ENCODE results near the gene PRSS38. TPM values are rescaled to one million over a fixed set of nuclear protein-coding genes. Genes with fewer than 3 reads are reported as not detected.

Gene PRSS38
- polyA plus RNA-seq, 1 donor (not counting 4 experiments of a cell fraction or from before 2014, with no cell fraction given), result not detected

GRCh38 chr1:227790034-227790400 is 25.5 kb upstream of the PRSS38 start:
- Histone ChIP-seq H3K27me3 (ENCODE audit: control insufficient read depth, extremely low read depth, insufficient read depth, low read length) (peaks cover 10% of the 10 kb centered on the region), H3K9me3 (ENCODE audit: control insufficient read depth, low read depth, low read length) (no peaks in the 10 kb centered on the region), H3K4me1 (ENCODE audit: control insufficient read depth, extremely low read depth, insufficient read depth, low read length) (peaks cover 9% of the 10 kb centered on the region), H3K4me3 (ENCODE audit: control insufficient read depth in 2 of 3, extremely low read depth in 1 of 3, insufficient read depth in 2 of 3, low read depth in 1 of 3, low read length in 3 of 3) (no peak overlapping the region), H4K20me1 (ENCODE audit: control insufficient read depth, extremely low read depth, insufficient read depth, low read length) (no peaks in the 10 kb centered on the region), H3K79me2 (ENCODE audit: control insufficient read depth, insufficient read depth, low read length) (no peaks in the 10 kb centered on the region), H3K36me3 (ENCODE audit: control insufficient read depth in 2 of 2, extremely low read depth in 1 of 2, insufficient read depth in 2 of 2, low read length in 2 of 2) (no peaks in the 10 kb centered on the region), H3K9me1 (ENCODE audit: control insufficient read depth, extremely low read depth, insufficient read depth, low read length) (no peaks in the 10 kb centered on the region), H2AFZ (ENCODE audit: control insufficient read depth, low read length) (no peak overlapping the region), H3K9ac (ENCODE audit: control insufficient read depth, extremely low read depth, insufficient read depth, low read length) (no peak overlapping the region), H3K27ac (ENCODE audit: control insufficient read depth, insufficient read depth, low read length) (no peak overlapping the region), H3K4me2 (ENCODE audit: control insufficient read depth, extremely low read depth, insufficient read depth, low read depth, low read length) (no peak overlapping the region)
- dilution Hi-C loops (cut with MboI; ENCODE audit: extremely low pct_ligation_motif_present, low sequenced_read_pairs), result loop anchor here (10.0 kb wide), 1 partner anchor 135 kb away; no protein-coding TSS in a partner anchor
- no peak for TF ChIP-seq EZH2 (IDR thresholded peaks at IDR 0.05; ENCODE audit: low read length)
- TF ChIP-seq, protein P1, sequence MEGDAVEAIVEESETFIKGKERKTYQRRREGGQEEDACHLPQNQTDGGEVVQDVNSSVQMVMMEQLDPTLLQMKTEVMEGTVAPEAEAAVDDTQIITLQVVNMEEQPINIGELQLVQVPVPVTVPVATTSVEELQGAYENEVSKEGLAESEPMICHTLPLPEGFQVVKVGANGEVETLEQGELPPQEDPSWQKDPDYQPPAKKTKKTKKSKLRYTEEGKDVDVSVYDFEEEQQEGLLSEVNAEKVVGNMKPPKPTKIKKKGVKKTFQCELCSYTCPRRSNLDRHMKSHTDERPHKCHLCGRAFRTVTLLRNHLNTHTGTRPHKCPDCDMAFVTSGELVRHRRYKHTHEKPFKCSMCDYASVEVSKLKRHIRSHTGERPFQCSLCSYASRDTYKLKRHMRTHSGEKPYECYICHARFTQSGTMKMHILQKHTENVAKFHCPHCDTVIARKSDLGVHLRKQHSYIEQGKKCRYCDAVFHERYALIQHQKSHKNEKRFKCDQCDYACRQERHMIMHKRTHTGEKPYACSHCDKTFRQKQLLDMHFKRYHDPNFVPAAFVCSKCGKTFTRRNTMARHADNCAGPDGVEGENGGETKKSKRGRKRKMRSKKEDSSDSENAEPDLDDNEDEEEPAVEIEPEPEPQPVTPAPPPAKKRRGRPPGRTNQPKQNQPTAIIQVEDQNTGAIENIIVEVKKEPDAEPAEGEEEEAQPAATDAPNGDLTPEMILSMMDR (optimal IDR thresholded peaks at IDR 0.05 in 1 of 3, IDR thresholded peaks at IDR 0.05 in 1 of 3, conservative IDR thresholded peaks at IDR 0.05 in 1 of 3; ENCODE audit: extremely low read depth in 1 of 3, insufficient read depth in 2 of 3, low read length in 3 of 3), result no peak
- FAIRE-seq (no peak), DNase-seq (ENCODE audit: low read depth, low spot score) (no peak)

DNA sequence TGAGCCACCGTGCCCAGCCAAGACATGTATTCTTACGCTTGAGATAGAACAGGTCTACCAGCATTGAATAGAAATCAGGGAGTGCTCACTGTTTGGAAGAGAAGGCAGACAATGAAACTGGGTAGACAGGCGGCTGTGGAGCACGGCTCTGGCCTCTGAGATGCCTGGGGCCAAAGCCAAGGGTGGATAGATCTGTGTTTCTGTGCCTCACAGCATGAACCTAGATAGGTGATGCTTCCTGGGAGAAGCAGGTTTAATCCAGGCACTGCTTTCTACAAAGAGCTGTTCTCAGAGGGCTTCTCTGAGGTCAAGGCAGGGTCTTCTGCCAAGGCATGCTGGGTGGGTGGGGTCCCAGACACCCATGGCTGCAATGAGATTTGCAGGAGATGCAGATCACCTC is 24.6 kb upstream of the PRSS38 start:
- Histone ChIP-seq H3K9ac (ENCODE audit: control insufficient read depth, extremely low read depth, insufficient read depth, low read length) (no peak overlapping the region), H3K27ac (ENCODE audit: control insufficient read depth, insufficient read depth, low read length) (no peak overlapping the region), H3K4me3 (ENCODE audit: control insufficient read depth in 2 of 3, extremely low read depth in 1 of 3, insufficient read depth in 2 of 3, low read depth in 1 of 3, low read length in 3 of 3) (no peak overlapping the region), H3K9me3 (ENCODE audit: control insufficient read depth, low read depth, low read length) (no peaks in the 10 kb centered on the region), H2AFZ (ENCODE audit: control insufficient read depth, low read length) (no peak overlapping the region), H3K79me2 (ENCODE audit: control insufficient read depth, insufficient read depth, low read length) (no peaks in the 10 kb centered on the region), H3K36me3 (ENCODE audit: control insufficient read depth in 2 of 2, extremely low read depth in 1 of 2, insufficient read depth in 2 of 2, low read length in 2 of 2) (no peaks in the 10 kb centered on the region), H3K27me3 (ENCODE audit: control insufficient read depth, extremely low read depth, insufficient read depth, low read length) (peaks cover 10% of the 10 kb centered on the region), H4K20me1 (ENCODE audit: control insufficient read depth, extremely low read depth, insufficient read depth, low read length) (no peaks in the 10 kb centered on the region), H3K4me2 (ENCODE audit: control insufficient read depth, extremely low read depth, insufficient read depth, low read depth, low read length) (no peak overlapping the region), H3K9me1 (ENCODE audit: control insufficient read depth, extremely low read depth, insufficient read depth, low read length) (no peaks in the 10 kb centered on the region), H3K4me1 (ENCODE audit: control insufficient read depth, extremely low read depth, insufficient read depth, low read length) (peaks cover 9% of the 10 kb centered on the region)
- TF ChIP-seq, protein P1 (optimal IDR thresholded peaks at IDR 0.05 in 1 of 3, IDR thresholded peaks at IDR 0.05 in 1 of 3, conservative IDR thresholded peaks at IDR 0.05 in 1 of 3; ENCODE audit: extremely low read depth in 1 of 3, insufficient read depth in 2 of 3, low read length in 3 of 3), result no peak
- no peak for TF ChIP-seq EZH2 (IDR thresholded peaks at IDR 0.05; ENCODE audit: low read length)
- DNase-seq (ENCODE audit: low read depth, low spot score) (no peak), FAIRE-seq (no peak)
- dilution Hi-C loops (cut with MboI; ENCODE audit: extremely low pct_ligation_motif_present, low sequenced_read_pairs), result loop anchor here (10.0 kb wide), 1 partner anchor 134 kb away; no protein-coding TSS in a partner anchor
